Fibroblast of mammary gland (primary cell): ENCODE results near the gene SLC12A7.

ENCODE experiments used
- DNase-seq: peaks from one replicate; pipeline ENCODE4 v3.0.0-alpha.2; 2010; ENCODE audit warnings: low read depth
- H3K4me3 ChIP-seq: 2 replicates; pipeline ENCODE4 v1.5.1; 2011; ENCODE audit warnings: low read depth, mild to moderate bottlenecking, low read length, moderate library complexity; ENCODE audit not compliant: control insufficient read depth
- TF ChIP-seq, protein P1 (sequence below): conservative IDR thresholded peaks from 2 replicates; pipeline ENCODE4 v1.5.1; 2011; ENCODE audit warnings: low read depth, low read length, inconsistent platforms; ENCODE audit not compliant: control insufficient read depth, insufficient read depth

Gene SLC12A7

DNA sequence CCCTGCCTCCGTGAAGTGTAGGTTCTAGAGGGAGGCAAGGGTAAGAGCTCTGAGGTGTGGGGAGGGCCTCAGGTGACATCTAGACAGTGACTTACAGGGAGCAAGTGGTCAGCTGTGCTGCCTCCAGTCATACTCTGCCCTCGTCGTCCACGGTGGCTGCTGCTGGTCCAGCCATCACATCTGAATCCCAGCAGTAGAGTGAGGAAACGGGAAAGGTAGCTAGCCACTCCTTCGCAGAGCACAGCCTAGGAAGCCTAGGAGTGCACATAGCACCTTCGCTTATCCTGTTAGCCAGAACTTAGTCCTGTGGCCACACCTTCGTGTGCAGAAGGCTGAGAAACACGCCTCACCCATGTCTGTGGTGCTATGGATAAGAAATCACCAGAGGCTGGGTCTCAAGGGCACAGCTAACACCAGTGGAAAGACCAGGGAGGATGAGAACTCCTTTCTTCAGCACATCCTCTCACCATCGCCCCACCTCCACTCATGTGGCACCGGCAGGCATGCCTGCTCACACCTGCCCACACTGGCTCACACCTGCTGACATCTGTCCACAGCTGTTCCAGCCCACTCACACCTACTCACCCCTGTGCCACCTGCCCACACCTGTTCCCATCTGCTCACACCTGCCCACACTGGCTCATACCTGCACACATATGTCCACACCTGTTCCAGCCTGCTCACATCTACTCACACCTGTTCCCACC lies 45.0 kb upstream of the SLC12A7 start:
- TF ChIP-seq, protein P1, sequence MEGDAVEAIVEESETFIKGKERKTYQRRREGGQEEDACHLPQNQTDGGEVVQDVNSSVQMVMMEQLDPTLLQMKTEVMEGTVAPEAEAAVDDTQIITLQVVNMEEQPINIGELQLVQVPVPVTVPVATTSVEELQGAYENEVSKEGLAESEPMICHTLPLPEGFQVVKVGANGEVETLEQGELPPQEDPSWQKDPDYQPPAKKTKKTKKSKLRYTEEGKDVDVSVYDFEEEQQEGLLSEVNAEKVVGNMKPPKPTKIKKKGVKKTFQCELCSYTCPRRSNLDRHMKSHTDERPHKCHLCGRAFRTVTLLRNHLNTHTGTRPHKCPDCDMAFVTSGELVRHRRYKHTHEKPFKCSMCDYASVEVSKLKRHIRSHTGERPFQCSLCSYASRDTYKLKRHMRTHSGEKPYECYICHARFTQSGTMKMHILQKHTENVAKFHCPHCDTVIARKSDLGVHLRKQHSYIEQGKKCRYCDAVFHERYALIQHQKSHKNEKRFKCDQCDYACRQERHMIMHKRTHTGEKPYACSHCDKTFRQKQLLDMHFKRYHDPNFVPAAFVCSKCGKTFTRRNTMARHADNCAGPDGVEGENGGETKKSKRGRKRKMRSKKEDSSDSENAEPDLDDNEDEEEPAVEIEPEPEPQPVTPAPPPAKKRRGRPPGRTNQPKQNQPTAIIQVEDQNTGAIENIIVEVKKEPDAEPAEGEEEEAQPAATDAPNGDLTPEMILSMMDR, result no peak
- DNase-seq, result no peak
- no peak overlapping the region for H3K4me3 ChIP-seq

DNA sequence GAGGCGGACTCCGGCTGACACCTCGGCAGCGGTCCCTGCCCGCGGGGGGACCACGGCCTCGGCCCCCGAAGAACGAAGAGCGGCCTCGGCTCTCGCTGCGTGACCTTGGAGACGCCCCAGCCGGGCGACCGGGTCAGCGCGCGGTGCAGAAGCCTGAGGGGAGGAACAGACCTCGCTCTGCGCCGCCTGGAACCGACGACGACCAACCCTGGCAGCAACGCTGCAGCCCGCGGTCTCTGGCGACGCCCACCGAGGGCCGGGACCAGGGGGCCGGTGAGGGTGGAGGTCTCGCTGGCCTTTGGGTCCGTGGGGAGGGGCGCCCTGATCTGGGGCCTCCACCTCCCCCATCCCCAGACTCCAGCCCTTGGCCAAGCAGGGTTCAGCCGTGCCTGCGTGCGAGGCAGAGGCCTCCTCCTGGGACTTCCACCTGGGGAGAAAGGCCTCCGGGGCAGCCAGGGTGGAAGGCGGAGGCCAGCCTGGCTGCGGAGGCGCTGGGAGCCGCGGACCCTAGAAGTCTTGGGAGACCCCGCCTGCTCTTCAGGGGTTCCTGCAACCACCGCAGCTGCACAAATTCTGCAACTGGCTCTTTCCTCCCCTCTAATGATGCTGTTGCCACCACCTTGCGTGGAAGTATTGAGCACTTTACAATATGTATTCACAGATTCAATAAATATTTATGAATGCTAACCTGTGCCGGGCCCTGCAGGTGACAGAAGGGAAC lies 44.3 kb upstream of the SLC12A7 start:
- no peak for DNase-seq
- TF ChIP-seq, protein P1, result no peak
- H3K4me3 ChIP-seq, result no peak overlapping the region

DNA sequence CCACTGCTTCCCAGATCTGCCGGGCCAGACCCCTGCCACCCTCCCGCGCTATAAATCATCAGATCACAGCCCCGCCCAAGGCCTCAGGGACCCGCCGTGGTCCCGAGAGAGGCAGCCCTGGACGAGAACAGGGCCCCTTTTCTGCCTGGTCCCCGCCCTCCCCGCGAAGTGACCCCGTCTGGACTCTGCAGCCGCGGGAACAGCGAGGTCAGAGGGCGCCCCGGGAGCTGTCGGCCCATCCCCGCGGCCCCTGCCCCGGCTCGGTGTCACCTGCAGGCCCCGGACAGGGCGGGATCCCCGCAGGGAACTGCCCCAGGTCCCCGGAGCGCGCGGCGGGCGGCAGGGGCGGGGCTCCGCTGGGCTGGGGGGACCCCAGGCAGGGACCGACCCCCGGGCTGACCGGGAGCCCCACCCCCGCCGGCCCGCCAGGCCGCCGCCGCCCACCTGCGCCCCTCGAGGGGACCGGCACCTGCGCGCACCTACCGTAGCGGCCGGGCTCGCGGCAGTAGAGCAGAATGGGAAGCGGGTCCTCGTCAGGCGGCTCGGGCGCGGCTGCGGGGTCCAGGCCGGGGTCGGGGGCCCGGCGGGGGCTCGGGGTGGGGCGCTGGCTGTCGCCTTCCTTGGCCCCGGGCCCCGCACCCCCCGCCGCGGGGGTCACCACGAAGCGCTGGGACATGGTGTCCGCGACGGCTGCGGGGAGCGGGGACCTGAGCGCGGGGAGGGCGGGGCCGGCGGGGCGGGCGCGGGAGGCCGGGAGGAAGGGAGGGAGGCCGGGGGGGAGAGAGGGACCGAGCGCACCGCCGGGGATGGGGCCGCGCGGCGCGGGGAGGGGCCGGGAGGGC lies 43.5 kb upstream of the SLC12A7 start:
- DNase-seq, result no peak
- H3K4me3 ChIP-seq, result no peak overlapping the region
- TF ChIP-seq, protein P1, result no peak

DNA sequence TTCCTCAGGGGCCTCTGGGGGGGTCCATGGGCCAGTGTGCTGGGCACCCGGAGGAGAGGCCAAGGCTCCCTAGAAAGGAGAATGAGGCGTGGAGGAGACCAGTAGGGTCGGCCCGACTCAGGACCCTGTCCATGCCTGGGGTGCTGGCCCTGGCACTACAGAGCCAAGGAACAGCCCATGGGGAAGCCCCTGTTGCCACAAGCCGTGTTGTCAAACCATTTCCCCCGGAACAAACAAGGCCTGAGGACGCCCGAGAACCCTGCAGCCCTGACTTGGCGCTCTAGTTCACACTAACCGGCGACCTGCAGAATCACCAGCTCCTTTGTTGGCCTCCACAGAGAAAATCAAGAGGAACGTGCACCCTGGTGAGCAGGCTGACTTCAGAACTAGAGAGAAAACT lies 41.6 kb upstream of the SLC12A7 start:
- TF ChIP-seq, protein P1, result no peak
- H3K4me3 ChIP-seq, result no peak overlapping the region
- no peak for DNase-seq

DNA sequence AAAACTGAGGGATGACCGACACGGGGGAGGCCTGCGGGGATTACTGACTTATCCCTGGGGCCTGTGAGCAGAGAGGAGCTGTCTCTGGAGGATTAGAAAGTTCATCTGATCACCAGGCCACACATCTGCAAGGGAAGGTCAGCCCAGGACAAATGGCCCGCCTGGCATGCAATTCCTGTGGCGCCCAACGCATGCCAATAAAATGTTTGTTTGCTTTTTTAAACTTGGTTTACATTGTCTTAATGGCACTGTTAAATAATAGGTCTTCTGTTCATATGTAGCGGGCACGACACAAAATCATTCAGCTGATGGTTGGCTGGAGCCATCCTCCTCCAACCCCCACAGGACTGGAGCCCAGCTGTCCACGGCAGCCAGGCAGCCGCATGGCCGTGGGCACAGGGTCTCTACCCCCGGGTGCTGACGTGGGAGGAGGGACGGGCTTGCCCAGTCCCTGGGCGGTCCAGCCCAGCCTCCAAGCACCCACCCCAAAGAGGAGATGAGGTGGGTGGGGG lies 41.0 kb upstream of the SLC12A7 start:
- no peak for DNase-seq
- H3K4me3 ChIP-seq, result no peak overlapping the region
- TF ChIP-seq, protein P1, result no peak

DNA sequence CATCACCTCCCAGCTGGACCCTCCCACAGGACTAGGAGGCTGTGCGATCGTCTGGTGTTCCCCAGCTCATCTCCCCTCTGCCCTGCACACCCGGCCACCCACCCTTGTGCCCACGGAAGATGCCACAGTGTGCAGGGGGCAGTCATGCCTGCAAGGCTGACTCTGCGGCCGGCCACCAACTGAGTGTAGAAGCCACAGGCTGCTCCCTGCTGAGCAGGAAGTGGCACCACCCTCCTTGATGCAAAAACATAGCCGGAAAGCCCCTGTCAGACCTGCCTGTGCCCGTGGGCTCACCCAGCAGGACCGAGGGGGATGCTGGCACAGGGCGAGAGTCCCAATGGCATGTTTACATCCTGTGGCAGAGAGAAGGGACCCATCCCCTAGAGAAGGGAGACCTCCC lies 40.3 kb upstream of the SLC12A7 start:
- TF ChIP-seq, protein P1, result no peak
- H3K4me3 ChIP-seq, result no peak overlapping the region
- no peak for DNase-seq
